Left lung (tissue), 10 donors: Measurements from ENCODE around the gene PGA3. TPM values are rescaled to one million over a fixed set of nuclear protein-coding genes. Genes with fewer than 3 reads are reported as not detected.

ENCODE experiments used
- ATAC-seq: fragments of 200-7000 bp; cut with Tn5 transposase; one replicate; pipeline ENCODE4 v1.9.1; 2020; ENCODE audit warnings: moderate library complexity
- DNase-seq, 4 donors: peaks; one replicate each; pipeline ENCODE4 v3.0.0-alpha.2; 2013 to 2020
- H3K27ac ChIP-seq, 2 donors: fragments of 200-600 bp; sonication (generic) in 1 of 2; one replicate each; pipeline versions ENCODE4 v1.5.0 to v1.8.0; 2020 to 2021
- H3K27me3 ChIP-seq, 2 donors: fragments of 200-600 bp; sonication (generic) in 1 of 2; one replicate each; pipeline versions ENCODE4 v1.5.0 to v1.8.0; 2020 to 2021
- H3K36me3 ChIP-seq, 2 donors: fragments of 200-600 bp; sonication (generic) in 1 of 2; one replicate each; pipeline versions ENCODE4 v1.5.0 to v1.8.0; 2020 to 2021
- H3K4me1 ChIP-seq, 2 donors: fragments of 200-600 bp; one replicate each; pipeline ENCODE4 v1.8.0; 2021
- H3K4me3 ChIP-seq, 2 donors: fragments of 200-600 bp; sonication (generic) in 1 of 2; one replicate each; pipeline versions ENCODE4 v1.5.0 to v1.8.0; 2020 to 2021; ENCODE audit warnings: mild to moderate bottlenecking in 1 of 2
- H3K9me3 ChIP-seq, 2 donors: fragments of 200-600 bp; sonication (generic) in 1 of 2; one replicate each; pipeline versions ENCODE4 v1.5.0 to v1.8.0; 2020 to 2021
- CTCF ChIP-seq, 2 donors: fragments of 200-600 bp; sonication (generic) in 1 of 2; IDR thresholded peaks; one replicate each; pipeline versions ENCODE4 v1.5.0 to v1.8.0; 2021; ENCODE audit warnings: antibody characterized with exemption in 2 of 2
- intact Hi-C, 2 donors: fragments of 100-400 bp; cut with DNase I; formaldehyde crosslinking; loops; one replicate each; pipeline versions ENCODE4 v1.11.2 to v1.14.2; 2022
- polyA plus RNA-seq, 6 donors: library from polyadenylated mRNA; unstranded; fragments of 120-200 nt; gene quantifications; one replicate each; pipeline ENCODE4 v1.2.1, GENCODE V29; 2013; ENCODE audit not compliant: insufficient read length in 6 of 6
- total RNA-seq, 2 donors: library from RNA; stranded (reverse); fragmentation: NEBNext Ultra II Directional; extraction: Animal tissue kit (Norgen Biotek cat#: 25700); gene quantifications; one replicate each; pipeline ENCODE4 v1.2.1, GENCODE V29; 2021
- donor health status: DM: no; HTN: yes; CAD: no.
- donor health status: DM: no; HTN: no; CAD: no.

Gene PGA3
- total and polyA plus RNA-seq, 8 donors, result 0.11 to 0.45 (median 0.28) TPM; not detected in 2

GRCh38 chr11:61259363-61259762, 56.0 kb downstream of the PGA3 start:
- intact Hi-C loops, result no loop called here

More at GRCh38 chr11:61259363-61259762, 56.0 kb downstream of the PGA3 start:
- Histone ChIP-seq H3K9me3 (no peaks in the 10 kb centered on the region), H3K4me1 (no peaks in the 10 kb centered on the region), H3K27me3 (no peaks in the 10 kb centered on the region), H3K36me3 (no peaks in the 10 kb centered on the region), H3K4me3 (no peak overlapping the region), H3K27ac (no peak overlapping the region)
- no peak for TF ChIP-seq CTCF (IDR thresholded peaks at IDR 0.05)
- no peak for ATAC-seq
- DNase-seq, result no peak

Other genes starting within 250 kb of the PGA3 start
- gene CD6, start 231.8 kb upstream of the PGA3 start, total RNA-seq, result 1 to 10 TPM; 1.7 to 6.3 TPM
- 1 to 10 TPM in 3 of 6 donors, under 1 TPM in 3; 0.66 to 2.0 (median 1.3) TPM for gene CD6, start 231.8 kb upstream of the PGA3 start, polyA plus RNA-seq
- gene CD5, start 101.0 kb upstream of the PGA3 start, total RNA-seq, result 1 to 10 TPM in 1 of 2 donors, under 1 TPM in 1; 0.79 to 4.0 TPM
- under 1 TPM; 0.20 to 0.51 (median 0.32) TPM for gene CD5, start 101.0 kb upstream of the PGA3 start, polyA plus RNA-seq
- gene VPS37C, start 42.1 kb upstream of the PGA3 start, total RNA-seq, result 10 to 100 TPM; 21.2 to 30.8 TPM
- 10 to 100 TPM; 14.7 to 19.3 (median 16.6) TPM for gene VPS37C, start 42.1 kb upstream of the PGA3 start, polyA plus RNA-seq
- gene PGA4, start 18.8 kb downstream of the PGA3 start, total RNA-seq, result 1 to 10 TPM in 1 of 2 donors, not detected in 1; 1.0 TPM
- gene PGA4, start 18.8 kb downstream of the PGA3 start, polyA plus RNA-seq, result under 1 TPM in 4 of 6 donors, not detected in 2; 0.41 to 0.72 (median 0.64) TPM
- gene PGA5, start 37.7 kb downstream of the PGA3 start, total RNA-seq, result under 1 TPM in 1 of 2 donors, not detected in 1; 0.47 TPM
- gene PGA5, start 37.7 kb downstream of the PGA3 start, polyA plus RNA-seq, result under 1 TPM in 3 of 6 donors, not detected in 3; 0.30 to 0.44 (median 0.40) TPM
- under 1 TPM; 0.55 TPM for gene VWCE, start 91.8 kb downstream of the PGA3 start, total RNA-seq
- gene VWCE, start 91.8 kb downstream of the PGA3 start, polyA plus RNA-seq, result 1 to 10 TPM; 1.4 to 3.6 (median 2.2) TPM
- gene DDB1, start 129.6 kb downstream of the PGA3 start, total RNA-seq, result 100 to 1,000 TPM; 140 to 163 TPM
- gene DDB1, start 129.6 kb downstream of the PGA3 start, polyA plus RNA-seq, result 100 to 1,000 TPM; 173 to 203 (median 187) TPM
- 10 to 100 TPM; 48.1 to 48.5 TPM for gene TKFC, start 129.7 kb downstream of the PGA3 start, total RNA-seq
- gene TKFC, start 129.7 kb downstream of the PGA3 start, polyA plus RNA-seq, result 10 to 100 TPM; 26.6 to 33.7 (median 31.4) TPM
- 10 to 100 TPM; 49.1 to 56.9 TPM for gene CYB561A3, start 158.4 kb downstream of the PGA3 start, total RNA-seq
- gene CYB561A3, start 158.4 kb downstream of the PGA3 start, polyA plus RNA-seq, result 10 to 100 TPM; 31.7 to 39.7 (median 34.9) TPM
- 10 to 100 TPM; 37.5 to 50.5 TPM for gene TMEM138, start 158.9 kb downstream of the PGA3 start, total RNA-seq
- 10 to 100 TPM; 40.6 to 48.1 (median 43.2) TPM for gene TMEM138, start 158.9 kb downstream of the PGA3 start, polyA plus RNA-seq
- gene TMEM216, start 189.1 kb downstream of the PGA3 start, total RNA-seq, result 10 to 100 TPM; 10.3 to 10.4 TPM
- gene TMEM216, start 189.1 kb downstream of the PGA3 start, polyA plus RNA-seq, result 10 to 100 TPM; 30.6 to 36.6 (median 32.7) TPM
- 10 to 100 TPM; 56.2 to 70.1 TPM for gene CPSF7, start 226.5 kb downstream of the PGA3 start, total RNA-seq
- 100 to 1,000 TPM; 106 to 124 (median 117) TPM for gene CPSF7, start 226.5 kb downstream of the PGA3 start, polyA plus RNA-seq
- 10 to 100 TPM; 32.1 to 38.2 TPM for gene SDHAF2, start 226.6 kb downstream of the PGA3 start, total RNA-seq
- gene SDHAF2, start 226.6 kb downstream of the PGA3 start, polyA plus RNA-seq, result 10 to 100 TPM; 37.6 to 48.9 (median 41.6) TPM